Left ventricle myocardium superior (tissue), 1 donor: ENCODE measurements around the gene ASGR1. TPM values are rescaled to one million over a fixed set of nuclear protein-coding genes. Genes with fewer than 3 reads are reported as not detected.

ENCODE experiments used
- ATAC-seq: fragments of 200-7000 bp; cut with Tn5 transposase; one replicate; pipeline ENCODE4 v1.9.1; 2020; ENCODE audit warnings: mild to moderate bottlenecking, moderate library complexity
- DNase-seq: peaks from one replicate; pipeline ENCODE4 v3.0.0-alpha.2; 2020
- intact Hi-C: fragments of 100-400 bp; cut with micrococcal nuclease; formaldehyde crosslinking; loops from one replicate; pipeline ENCODE4 v1.11.0; 2022
- total RNA-seq: library from RNA; stranded (reverse); fragmentation: NEBNext Ultra II Directional; extraction: Animal tissue kit (Norgen Biotek cat#: 25700); gene quantifications from one replicate; pipeline ENCODE4 v1.2.1, GENCODE V29; 2021
- donor health status: DM: no; HTN: yes; CAD: no; lungs with severe emphysema.

Gene ASGR1
- total RNA-seq, 1 donor from 2014 or later = 0.30 TPM

- intact Hi-C loops = no loop called here
- DNase-seq (peak; percentile 53), ATAC-seq (no peak)
Observed at GRCh38 chr17:7217113-7217987, 38.2 kb upstream of the ASGR1 start.

- DNase-seq (peak; percentile 41), ATAC-seq (no peak)
- intact Hi-C loops = no loop called here
Observed at GRCh38 chr17:7216242-7217112, 37.3 kb upstream of the ASGR1 start.

- DNase-seq = peak; percentile 27
Observed at GRCh38 chr17:7215652-7216180, 36.5 kb upstream of the ASGR1 start.

GRCh38 chr17:7215136-7215638, 36.0 kb upstream of the ASGR1 start:
- DNase-seq (peak; percentile 33), ATAC-seq (no peak)
- intact Hi-C loops = no loop called here

More at GRCh38 chr17:7215652-7216180, 36.5 kb upstream of the ASGR1 start:
- intact Hi-C loops = no loop called here
- ATAC-seq = no peak

GRCh38 chr17:7214300-7215135, 35.3 kb upstream of the ASGR1 start:
- intact Hi-C loops = no loop called here
- ATAC-seq (peak; percentile 87), DNase-seq (peak; percentile 99)

GRCh38 chr17:7213895-7214299, 34.7 kb upstream of the ASGR1 start:
- intact Hi-C loops = no loop called here
- peak; percentile 0 for ATAC-seq
- peak; percentile 73 for DNase-seq

- DNase-seq (peak; percentile 25), ATAC-seq (no peak)
- intact Hi-C loops = no loop called here
Observed at GRCh38 chr17:7211491-7212273, 32.5 kb upstream of the ASGR1 start.

- DNase-seq (no peak), ATAC-seq (no peak)
- intact Hi-C loops = no loop called here
Observed at GRCh38 chr17:7208754-7209460, 29.7 kb upstream of the ASGR1 start.

- intact Hi-C loops = no loop called here
- ATAC-seq = no peak
- DNase-seq = peak; percentile 27
Observed at GRCh38 chr17:7208027-7208571, 28.9 kb upstream of the ASGR1 start.

- DNase-seq = peak; percentile 33
- intact Hi-C loops = no loop called here
- ATAC-seq = no peak
Observed at GRCh38 chr17:7207120-7208001, 28.2 kb upstream of the ASGR1 start.

- ATAC-seq (no peak), DNase-seq (no peak)
- intact Hi-C loops = no loop called here
Observed at GRCh38 chr17:7205561-7205960, 26.4 kb upstream of the ASGR1 start.

- ATAC-seq = peak; percentile 91
- intact Hi-C loops = no loop called here
- DNase-seq = peak; percentile 93
Observed at GRCh38 chr17:7204828-7205461, 25.8 kb upstream of the ASGR1 start.

- ATAC-seq = no peak
- DNase-seq = no peak
Observed at GRCh38 chr17:7204336-7204735, 25.2 kb upstream of the ASGR1 start.

GRCh38 chr17:7203391-7203790, 24.2 kb upstream of the ASGR1 start:
- DNase-seq (no peak), ATAC-seq (no peak)

More at GRCh38 chr17:7204336-7204735, 25.2 kb upstream of the ASGR1 start:
- intact Hi-C loops = no loop called here

GRCh38 chr17:7196651-7197401, 17.7 kb upstream of the ASGR1 start:
- intact Hi-C loops = no loop called here
- DNase-seq (peak; percentile 21), ATAC-seq (no peak)

More at GRCh38 chr17:7203391-7203790, 24.2 kb upstream of the ASGR1 start:
- intact Hi-C loops = no loop called here
